Measurements from ENCODE around the gene NR2C2.

NR2C2 gene

DNA sequence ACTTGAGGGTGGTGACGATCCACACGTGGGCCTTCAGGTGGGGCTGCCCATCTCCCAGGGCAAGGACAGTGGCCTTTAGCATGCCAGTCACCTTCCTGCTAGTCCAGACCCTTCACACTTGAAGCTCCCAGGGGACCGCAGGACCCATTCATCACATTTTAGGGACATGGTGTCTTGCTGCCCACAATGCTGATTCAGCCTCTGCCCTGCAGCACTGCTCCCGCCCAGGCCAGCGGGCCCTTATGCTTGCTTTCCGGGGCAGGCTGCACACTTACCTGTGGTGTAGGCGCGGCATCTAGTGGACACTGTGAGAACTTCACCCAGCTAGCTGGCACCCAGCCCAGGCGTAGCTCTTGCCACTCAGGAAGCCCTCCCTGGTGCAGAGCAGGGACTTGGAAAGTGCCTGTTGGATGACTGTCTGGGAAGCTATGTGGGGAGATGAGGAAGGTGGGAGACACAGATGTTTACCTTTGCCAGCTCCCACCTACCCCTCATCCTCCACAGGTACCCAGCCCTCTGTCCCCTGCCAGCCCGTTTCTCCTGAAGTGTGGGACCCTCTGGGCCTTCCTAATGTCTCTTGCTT lies 26.3 kb upstream of the NR2C2 start:
- DNase-seq (ENCODE audit: low read depth) = peak; percentile 70

DNA sequence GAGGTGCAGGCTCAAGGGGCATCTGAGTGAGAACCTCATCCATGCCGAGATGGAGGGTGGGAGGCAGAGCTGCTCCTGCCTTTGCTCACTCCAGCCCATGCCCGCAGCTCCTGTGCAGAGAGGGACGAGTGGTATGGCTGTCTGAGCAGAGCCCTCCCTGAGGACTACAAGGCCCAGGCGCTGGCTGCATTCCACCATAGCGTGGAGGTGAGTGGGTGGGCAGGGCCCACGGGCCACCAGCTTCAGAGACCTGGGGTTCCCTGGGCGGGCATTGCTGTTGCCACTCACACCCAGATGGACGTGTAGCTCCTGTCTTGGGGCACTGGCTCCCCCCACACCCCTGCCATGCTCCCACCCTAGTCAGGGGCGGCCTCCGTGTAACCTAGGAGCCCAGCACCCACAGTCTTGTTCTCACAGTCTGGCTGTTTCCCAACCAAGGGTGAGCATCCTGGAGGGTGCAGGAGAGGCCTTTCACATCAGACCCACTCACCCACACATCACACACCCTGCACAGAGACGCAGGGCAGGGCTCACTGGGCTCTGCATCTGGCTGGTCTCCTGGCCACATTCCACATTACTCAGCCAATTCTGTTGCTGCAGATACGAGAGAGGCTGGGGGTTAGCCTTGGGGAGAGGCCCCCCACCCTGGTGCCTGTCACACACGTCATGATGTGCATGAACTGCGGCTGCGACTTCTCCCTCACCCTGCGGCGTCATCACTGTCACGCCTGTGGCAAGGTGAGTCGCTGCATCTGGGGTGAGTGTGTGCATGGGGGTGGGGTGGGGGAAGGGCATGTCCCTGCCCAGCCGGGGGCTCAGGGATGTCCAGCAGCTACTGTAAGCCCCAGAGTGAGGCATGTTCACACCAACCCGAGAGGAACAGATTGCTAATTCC lies 25.3 kb upstream of the NR2C2 start:
- DNase-seq (ENCODE audit: low read depth) = no peak

DNA sequence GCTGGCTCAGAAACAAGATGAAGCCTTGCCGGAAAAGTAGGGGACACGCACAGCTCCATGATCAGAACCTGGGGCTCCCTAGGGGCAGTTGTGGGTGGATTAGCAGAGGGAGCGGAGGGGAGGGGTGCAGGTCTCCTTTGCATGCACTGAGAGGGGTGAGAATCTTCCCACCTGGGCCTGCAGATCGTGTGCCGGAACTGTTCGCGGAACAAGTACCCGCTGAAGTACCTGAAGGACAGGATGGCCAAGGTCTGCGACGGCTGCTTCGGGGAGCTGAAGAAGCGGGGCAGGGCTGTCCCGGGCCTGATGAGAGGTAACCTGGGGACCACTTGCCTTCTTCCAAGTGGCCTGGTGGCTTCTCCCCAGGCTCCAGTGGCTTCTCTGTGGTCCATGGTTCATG lies 24.5 kb upstream of the NR2C2 start:
- DNase-seq (ENCODE audit: low read depth) = no peak

DNA sequence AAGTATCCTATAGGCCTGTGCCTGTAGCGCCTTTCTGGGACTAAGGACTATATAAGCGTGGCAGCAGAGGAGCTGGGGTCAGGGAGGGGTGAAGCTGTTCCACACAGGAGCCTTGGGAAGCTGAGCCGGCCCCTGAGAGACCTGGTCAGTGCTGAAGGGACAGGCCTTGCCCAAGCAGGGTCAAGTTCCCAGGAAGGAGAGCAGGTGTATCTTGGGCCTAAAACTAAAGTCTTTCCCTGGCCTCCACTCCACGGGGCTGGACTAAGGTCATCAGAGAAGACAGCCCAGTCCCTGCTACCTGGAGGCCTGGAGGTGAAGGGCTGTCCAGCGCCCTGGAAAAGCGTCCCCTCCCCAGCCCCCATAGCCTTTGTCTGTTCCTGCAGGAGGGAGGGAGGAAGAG lies 23.9 kb upstream of the NR2C2 start:
- no peak for DNase-seq (ENCODE audit: low read depth)

DNA sequence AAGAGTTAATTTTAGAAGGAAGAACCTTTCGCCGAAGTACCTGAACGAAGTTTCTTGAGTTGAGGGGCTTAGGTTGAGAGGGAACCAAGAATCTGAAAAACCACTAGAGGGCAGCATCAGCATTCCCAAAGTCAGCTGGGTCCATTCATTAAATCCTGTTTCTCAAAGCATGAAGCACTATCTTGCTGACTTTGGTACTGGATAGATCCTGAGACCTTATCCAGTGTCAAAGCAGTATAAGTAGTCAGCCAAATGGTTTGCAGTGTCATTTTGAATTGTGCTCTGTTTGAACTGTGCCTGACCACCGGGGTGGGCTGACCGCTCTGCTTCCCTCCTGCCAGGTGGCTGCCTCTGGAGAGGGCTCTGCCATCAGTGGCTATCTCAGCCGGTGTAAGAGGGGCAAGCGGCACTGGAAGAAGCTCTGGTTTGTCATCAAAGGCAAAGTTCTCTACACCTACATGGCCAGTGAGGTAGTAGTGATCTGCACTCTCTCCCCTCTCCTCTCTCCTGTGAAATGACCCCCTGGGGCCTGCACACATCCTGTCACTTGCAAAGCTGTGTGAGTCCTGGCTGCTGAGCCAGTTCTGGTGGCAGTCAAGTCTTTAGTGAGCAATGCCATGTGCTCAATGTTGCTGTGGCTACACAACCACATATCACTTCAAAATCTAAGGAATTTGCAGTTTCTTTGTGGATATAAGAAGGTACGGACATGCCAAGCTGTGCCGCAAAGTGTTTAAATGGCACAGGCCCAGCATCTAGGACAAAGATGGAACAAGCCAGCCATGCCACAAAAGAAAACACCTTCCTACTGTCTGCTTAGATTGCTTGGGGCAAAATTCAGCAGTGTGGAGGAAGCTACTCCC lies 21.4 kb upstream of the NR2C2 start:
- DNase-seq (ENCODE audit: low read depth) = no peak

DNA sequence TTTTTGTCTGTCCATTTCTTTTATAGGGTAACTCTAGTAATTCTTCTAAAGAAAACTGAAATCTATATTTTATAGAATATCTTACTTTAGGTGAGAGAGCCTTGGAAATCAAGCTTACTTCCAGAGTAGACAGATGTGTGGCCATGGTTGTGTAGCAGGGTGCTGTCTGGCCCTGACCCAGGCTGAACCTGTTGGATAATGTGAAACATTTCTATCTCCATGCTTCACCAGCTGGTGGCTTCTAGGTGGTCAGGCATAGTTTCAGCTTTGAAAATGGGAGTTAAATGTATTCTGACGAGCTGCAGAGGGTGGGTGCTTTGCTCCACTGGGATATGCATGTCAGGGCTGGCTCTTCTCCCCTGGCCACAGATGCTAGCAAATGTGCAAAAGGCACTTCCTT lies 20.8 kb upstream of the NR2C2 start:
- DNase-seq (ENCODE audit: low read depth) = no peak

DNA sequence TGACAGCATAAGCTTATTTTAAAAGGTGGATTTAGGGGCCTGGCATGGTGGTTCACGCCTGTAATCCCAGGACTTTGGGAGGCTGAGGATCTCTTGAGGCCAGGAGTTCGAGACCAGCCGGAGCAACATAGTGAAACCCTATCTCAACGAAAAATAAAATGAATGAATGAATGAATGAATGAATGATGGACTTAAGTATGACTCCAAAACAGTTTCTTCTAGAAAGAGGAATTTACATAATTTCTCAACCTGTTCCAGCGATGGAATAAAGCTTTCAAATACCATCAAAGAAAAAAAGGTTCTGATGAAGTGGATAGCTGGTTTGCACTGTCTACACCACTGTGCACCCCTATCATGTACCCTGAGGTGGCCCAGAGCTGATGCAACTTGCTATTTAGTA lies 20.1 kb upstream of the NR2C2 start:
- no peak for DNase-seq (ENCODE audit: low read depth)

DNA sequence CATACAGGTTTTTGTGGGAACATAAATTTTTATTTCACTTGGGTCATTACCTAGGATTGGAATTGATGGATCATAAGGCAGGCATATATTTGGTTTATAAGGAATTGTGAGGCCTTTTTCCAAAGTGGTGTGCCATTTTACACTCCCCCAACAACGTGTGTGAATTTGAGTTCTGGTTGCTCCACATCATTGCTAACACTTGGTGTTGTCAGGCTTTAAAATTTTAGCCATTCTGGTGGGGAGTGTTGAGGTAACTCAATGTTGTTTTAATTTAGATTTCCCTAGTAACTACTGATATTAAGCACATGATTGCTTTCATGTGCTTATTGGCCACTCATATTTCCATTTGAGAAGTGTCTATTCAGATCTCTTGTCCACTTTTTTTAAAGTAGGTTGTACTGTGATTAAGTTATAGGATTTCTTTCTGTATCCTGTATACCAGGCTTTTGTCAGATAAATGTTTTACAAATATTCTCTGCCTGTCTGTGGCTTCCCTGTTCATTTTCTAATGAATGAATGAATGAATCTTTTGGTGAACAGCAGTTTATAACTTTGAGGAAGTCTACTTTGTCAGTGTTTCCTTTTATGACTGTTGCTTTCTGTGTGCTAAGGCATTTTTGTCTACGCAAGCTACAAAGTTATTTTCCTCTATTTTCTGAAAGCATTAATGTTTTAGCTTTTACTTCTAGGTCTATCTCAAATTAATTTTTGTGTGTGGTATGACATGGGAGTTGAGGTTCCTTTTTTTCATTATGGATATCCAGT lies 17.9 kb upstream of the NR2C2 start:
- no peak for DNase-seq (ENCODE audit: low read depth)

DNA sequence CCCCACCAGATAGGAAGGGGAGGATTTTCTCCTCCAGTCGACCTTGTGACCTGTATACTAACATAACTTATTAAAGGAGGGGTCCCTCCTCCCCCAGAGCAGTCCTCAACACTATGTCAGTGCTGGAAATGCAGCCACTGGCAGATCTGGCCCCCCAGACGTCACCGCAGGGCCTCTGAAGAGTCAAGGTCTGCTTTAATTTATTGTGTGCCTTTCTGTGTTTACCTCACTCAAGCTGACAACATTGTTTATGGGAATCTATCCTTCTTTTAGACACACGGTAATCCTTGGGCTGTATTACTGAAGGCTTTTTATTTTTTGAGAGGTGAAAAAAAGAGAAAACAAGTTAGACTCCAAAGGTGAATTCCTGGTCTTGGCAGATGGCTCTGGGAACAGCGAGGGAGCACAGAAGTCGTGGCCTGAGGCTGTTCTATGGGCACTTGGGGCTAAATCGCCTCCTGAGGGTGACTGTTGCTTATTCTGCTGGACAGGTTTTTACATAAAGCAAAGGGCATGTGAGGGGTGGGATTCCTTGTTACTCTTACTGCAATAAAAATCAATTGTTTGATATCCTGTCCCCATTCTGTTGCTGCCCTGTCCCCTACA lies 13.5 kb upstream of the NR2C2 start:
- DNase-seq (ENCODE audit: low read depth) = no peak

DNA sequence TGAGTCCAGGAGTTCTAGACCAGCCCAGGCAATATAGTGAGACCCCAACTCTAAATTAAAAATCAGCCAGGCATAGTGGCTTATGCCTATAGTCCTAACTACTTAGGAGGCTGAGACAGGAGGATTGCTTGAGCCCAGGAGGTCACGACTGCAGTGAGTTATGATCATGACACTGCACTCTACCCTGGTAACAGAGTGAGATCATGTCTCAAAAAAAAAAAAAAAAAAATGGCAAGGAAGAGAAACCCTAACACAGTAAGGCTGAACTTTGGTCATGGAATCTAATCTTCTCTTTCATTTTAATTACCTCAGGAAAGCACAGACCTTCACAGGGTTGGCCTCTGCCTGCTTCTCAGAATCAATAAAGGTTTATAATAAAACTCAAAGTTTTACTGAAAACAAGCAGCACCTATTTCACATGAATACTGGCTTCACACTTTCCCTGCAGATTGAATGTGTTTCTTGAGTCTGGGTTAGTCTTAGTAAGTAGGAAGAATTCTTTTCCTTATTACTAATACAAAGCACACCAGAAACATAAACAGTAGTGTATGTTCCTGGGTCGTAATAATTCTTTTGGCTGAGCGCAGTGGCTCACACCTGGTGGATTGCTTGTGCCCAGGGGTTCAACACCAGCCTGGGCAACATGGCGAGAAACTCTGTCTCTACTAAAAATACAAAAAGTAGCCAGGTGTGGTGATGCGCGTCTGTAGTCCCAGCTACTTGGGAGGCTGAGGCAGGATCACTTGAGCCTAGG lies 11.6 kb upstream of the NR2C2 start:
- no peak for DNase-seq (ENCODE audit: low read depth)

DNA sequence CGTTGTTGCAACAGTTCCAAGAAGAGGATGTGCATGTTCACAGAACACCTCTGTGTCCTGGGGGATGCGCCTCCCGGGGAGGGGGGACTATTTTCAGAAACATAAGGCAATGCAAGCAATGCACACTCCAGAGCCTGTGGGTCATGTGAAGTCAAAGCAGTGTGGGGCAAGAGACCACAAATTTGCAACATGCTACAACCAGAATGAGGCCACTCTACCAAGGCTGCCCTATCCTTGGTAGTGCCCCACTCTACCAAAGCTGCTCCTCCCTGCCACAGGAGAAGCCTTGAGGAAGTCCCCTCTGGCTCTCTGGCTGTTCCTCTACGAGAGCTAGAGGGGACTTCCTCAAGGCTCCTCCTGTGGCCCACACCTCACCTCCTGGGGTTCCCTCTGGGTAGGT lies 8.4 kb upstream of the NR2C2 start:
- DNase-seq (ENCODE audit: low read depth) = no peak

DNA sequence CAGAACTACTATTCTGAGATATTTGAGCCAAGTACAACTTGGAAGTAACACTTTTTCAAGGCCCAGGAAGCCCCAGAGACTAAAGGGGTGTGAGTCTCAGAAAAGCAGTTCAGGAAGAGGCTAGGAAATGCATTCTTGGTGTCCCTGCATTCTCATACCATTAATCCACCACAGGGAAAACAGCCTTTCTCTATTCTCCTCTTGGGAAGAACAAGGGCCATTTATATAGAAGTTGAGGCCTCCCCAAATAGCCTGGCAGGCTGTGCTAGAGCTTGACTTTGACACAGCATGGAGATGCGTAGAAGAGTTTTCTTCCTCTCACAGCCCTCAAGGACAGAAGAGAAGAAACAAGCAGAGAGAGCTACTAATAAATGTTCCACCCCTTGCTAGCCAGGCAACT lies 5.5 kb upstream of the NR2C2 start:
- no peak for DNase-seq (ENCODE audit: low read depth)

DNA sequence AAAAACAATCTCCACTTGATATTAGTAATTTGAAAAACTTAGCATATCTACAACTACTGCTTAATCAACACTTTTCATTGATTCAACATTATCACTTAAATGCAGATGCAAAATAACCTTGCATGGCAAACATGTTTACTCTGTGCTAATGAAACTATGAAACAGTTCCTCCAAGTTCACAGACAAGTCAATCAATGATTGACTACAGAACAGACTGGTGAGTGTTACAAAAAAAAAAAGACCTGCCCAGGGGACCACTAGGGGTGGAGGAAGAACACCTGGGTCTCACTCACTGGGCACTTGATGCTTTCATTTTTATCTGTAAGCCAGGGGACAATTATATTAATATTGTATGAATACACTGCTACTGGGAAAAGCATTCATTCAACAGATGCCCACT lies 4.3 kb upstream of the NR2C2 start:
- DNase-seq (ENCODE audit: low read depth) = no peak

DNA sequence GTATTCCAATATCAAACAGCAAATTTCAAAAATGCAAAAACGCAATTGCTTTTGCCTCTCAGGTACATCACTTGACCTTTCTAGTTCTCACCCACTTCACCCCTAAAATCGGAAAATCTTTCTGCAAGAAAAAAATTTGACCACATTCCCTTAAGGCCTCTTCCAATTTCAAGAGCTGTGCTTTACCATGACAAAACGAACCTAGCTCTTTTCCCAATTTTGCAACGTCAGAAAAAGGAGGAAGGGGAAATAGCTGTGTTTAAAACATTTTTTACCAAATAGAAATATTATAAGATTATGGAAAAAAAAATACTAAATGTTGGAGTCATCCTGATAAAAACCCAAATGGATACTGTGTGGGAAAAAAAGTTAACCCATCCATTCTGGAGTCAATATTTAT lies 1.1 kb upstream of the NR2C2 start:
- no peak for DNase-seq (ENCODE audit: low read depth)

DNA sequence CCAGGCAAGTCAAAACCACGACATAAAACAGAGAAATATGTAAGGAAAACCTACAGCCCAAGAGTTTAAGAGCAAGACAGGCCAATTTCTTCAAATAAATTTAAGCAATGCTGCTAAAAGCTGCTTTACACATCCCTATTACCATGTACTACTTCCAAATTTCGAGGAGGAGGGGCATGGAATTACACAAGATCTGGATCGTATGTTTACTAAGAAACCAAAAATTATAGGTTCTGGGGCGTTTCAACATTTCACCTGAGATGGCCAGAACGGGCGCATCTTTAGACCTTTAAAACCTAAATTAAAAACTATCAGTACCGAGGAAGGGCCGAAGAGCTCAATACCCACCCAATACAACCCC lies 664 bp upstream of the NR2C2 start:
- DNase-seq (ENCODE audit: low read depth) = no peak

DNA sequence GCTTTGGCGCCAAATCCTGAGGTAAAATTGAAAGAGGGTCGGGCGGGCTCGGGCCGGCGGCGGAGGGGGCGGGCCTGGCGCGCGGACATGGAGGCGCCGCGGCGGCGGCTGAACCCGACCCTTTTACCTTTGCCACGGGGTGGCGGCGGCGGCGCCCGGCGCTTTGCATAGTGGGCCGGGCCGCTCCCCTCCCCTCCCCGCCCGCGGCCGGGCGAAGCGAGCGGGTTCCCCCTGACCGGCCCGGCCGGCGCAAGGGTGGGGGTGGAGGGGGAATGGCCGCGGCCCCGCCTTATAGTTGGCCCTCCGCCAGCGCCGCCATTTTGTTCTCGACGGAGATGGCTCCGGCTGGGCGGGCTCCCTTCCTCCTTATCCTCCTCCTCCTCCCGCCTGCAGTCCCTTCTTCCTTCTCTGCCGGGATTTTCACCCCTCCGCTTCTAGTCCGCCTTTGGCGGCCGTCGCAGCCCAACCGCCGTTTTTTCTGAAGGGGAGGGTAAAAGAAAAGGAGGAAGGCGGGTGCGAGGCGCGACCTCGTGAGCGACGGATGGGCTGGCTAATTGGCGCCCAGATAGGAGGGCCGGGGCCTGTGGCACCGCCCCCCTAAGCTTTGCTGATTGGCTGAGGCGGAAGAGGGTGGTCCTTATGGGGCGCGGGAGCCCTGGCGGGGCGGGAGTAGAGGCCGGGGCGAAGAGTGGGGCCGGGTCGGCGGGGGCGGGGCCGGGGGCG lies 664 bp downstream of the NR2C2 start:
- peak; percentile 94 for DNase-seq (ENCODE audit: low read depth)

DNA sequence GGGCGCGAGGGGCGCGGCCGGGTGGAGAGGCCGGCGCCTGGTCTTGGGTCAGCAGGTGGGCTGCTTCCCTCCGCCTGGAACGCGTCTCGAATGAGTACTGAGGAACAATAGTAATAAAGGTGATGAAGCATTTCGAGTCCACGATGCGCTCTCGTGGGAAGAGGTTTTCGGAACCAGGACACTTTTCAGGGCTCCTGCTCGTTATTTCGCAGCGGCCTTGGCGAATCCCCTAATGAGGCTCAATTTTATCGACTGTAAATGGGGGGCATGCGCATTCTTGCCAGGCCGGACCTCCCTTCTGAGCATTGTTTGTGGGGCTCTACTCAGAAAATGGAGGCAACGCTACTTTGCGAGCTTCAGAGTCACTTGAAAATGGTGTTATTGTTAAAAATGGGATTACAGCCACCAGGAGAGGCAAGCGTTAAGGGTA lies 1.2 kb downstream of the NR2C2 start:
- DNase-seq (ENCODE audit: low read depth) = no peak

DNA sequence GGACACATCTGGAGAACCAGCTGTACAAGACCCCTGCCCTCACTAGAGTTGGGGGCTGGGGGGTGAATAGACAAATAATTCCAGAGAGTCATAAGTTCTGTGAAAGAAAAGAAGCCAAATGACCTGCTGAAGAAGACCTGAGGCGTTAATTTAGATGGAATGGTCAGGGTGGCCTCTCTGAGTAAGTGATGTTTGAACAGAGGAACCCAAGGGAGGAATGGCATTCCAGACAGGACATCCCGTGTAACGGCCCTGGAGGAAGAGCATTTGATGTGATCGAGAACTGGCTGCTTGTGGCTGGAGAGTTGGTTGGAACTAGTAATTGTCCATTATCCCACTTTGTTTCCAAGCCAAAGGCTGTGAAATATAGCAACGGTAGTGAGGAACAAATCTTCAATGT lies 1.7 kb downstream of the NR2C2 start:
- no peak for DNase-seq (ENCODE audit: low read depth)

DNA sequence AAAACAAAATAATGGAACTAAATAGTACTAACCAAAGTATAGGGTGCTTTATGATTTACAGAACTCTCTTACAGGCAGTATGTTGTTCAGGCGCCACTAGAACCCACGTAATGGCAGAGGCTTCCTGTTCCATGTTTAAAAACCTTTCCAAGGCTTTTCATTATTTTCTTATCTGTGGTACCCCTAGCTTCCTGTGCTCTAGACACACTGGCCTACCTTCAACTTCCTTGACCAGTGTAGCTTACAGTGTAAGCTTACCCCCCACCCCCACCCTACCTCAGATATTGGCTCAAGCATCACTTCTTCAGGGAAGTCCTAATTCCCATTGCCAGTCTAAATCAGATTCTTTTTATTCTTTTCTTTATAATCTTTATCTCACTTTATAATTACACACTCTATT lies 2.9 kb downstream of the NR2C2 start:
- DNase-seq (ENCODE audit: low read depth) = no peak

DNA sequence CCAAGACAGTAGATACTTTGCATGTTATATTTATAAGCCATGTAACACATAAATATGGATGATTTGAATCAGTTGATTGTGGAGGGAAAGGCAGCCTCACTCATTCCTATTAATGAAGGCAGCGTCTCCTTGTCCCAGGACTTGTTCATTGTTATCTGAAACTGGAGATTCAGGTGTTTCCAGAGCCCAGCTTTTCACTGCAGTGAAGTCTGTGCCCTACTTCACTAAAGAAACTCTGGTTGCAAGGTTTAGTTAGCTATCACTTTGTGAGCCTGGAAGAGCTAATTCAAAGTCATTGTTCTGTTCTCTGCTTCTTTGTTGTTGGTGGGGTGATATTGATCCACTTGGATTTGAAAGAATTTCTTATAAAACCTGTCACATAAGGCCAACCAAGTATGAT lies 9.8 kb downstream of the NR2C2 start:
- DNase-seq (ENCODE audit: low read depth) = no peak
